T-cell (primary cell): ENCODE data around the gene LDAH. TPM values are rescaled to one million over a fixed set of nuclear protein-coding genes. Genes with fewer than 3 reads are reported as not detected.
"Not testable (repeated sequence)": the region's sequence is repeated elsewhere in the genome, so short reads cannot be mapped to it uniquely, and the experiment has no call there.

ENCODE experiments used
- ATAC-seq, 4 experiments: fragments of 200-7000 bp in 3 of 4; fragments of 150-1000 bp in 1 of 4; cut with Tn5 transposase; replicated peaks in 1 of 4; 1 replicate in 3 of 4; 2 replicates in 1 of 4; pipeline ENCODE4 v1.10.0; 2021; ENCODE audit warnings: moderate library complexity in 3 of 4, mild to moderate bottlenecking in 2 of 4, moderate number of reproducible peaks in 1 of 4
- CTCF ChIA-PET, 2 donors: fragments of 300-600 bp; sonication (Branson Sonifier 250); formaldehyde crosslinking; loops; one replicate each; lab custom pipeline; 2022; ENCODE audit warnings: antibody characterized with exemption in 2 of 2; lab: Charles Lee
- POLR2A ChIA-PET, 2 donors: fragments of 300-600 bp; sonication (Branson Sonifier 250); formaldehyde crosslinking; loops; one replicate each; lab custom pipeline; 2022; ENCODE audit warnings: antibody characterized with exemption in 2 of 2; lab: Charles Lee
- DNase-seq, 35 experiments: peaks; one replicate each; pipeline versions ENCODE4 v3.0.0 to v3.0.0-alpha.2; 2013 to 2023
- H3K27ac ChIP-seq: one replicate; pipeline ENCODE4 v1.5.1; 2013; ENCODE audit warnings: low read length
- H3K27me3 ChIP-seq, 2 experiments: replicated peaks in 1 of 2; 1 replicate in 1 of 2; 2 replicates in 1 of 2; pipeline versions ENCODE4 v1.6.1 to v1.7.0; 2013; ENCODE audit warnings: low read length in 1 of 2, mixed read lengths in 1 of 2; ENCODE audit not compliant: control insufficient read depth in 2 of 2, insufficient read depth in 2 of 2; ENCODE audit errors: extremely low read depth in 1 of 2
- H3K36me3 ChIP-seq, 2 donors: 1 replicate in 1 of 2; 2 replicates in 1 of 2; pipeline versions ENCODE4 v1.6.1 to v1.7.0; 2013; ENCODE audit warnings: low read length in 1 of 2; ENCODE audit not compliant: control insufficient read depth in 2 of 2, insufficient read depth in 1 of 2; ENCODE audit errors: extremely low read depth in 1 of 2
- H3K4me1 ChIP-seq, 2 experiments: 1 replicate in 1 of 2; 2 replicates in 1 of 2; pipeline versions ENCODE4 v1.6.1 to v1.7.0; 2013; ENCODE audit warnings: low read length in 2 of 2, mixed read lengths in 1 of 2; ENCODE audit not compliant: insufficient read depth in 2 of 2, control insufficient read depth in 1 of 2; ENCODE audit errors: extremely low read depth in 1 of 2
- H3K4me3 ChIP-seq, 2 donors: 1 replicate in 1 of 2; 2 replicates in 1 of 2; pipeline versions ENCODE4 v1.5.1 to v1.7.0; 2013; ENCODE audit warnings: mild to moderate bottlenecking in 2 of 2, low read length in 1 of 2, moderate library complexity in 1 of 2; ENCODE audit not compliant: control insufficient read depth in 1 of 2; ENCODE audit errors: extremely low read depth in 1 of 2
- H3K9me3 ChIP-seq: 2 replicates; pipeline ENCODE4 v1.7.0; 2013
- H3K27ac Mint-ChIP-seq, 2 donors: one replicate each; pipeline ENCODE4 v1.8.0; 2020 to 2021; ENCODE audit warnings: mild to moderate bottlenecking in 2 of 2, mixed read lengths in 2 of 2
- H3K27me3 Mint-ChIP-seq, 2 donors: one replicate each; pipeline ENCODE4 v1.8.0; 2021 to 2022; ENCODE audit warnings: mixed read lengths in 2 of 2
- H3K36me3 Mint-ChIP-seq: one replicate; pipeline ENCODE4 v1.8.0; 2021; ENCODE audit warnings: mixed read lengths
- H3K4me1 Mint-ChIP-seq, 3 donors: one replicate each; pipeline ENCODE4 v1.8.0; 2020 to 2022; ENCODE audit warnings: mixed read lengths in 3 of 3, mild to moderate bottlenecking in 1 of 3
- H3K4me3 Mint-ChIP-seq, 3 donors: one replicate each; pipeline ENCODE4 v1.8.0; 2020 to 2022; ENCODE audit warnings: mild to moderate bottlenecking in 3 of 3, mixed read lengths in 3 of 3, moderate library complexity in 3 of 3
- H3K9me3 Mint-ChIP-seq, 3 donors: one replicate each; pipeline ENCODE4 v1.8.0; 2020 to 2022; ENCODE audit warnings: mixed read lengths in 3 of 3
- WGBS: methylation state at CpG from one replicate; pipeline ENCODE4 v1.1.5; 2013; ENCODE audit warnings: missing lambda C conversion rate; ENCODE audit not compliant: insufficient coverage; 5-methylcytosine and 5-hydroxymethylcytosine counted together
- total RNA-seq, 35 experiments: library from RNA in 6 of 35; stranded (reverse) in 6 of 35; fragments of 120-200 nt in 1 of 35; gene quantifications; one replicate each; pipeline versions ENCODE4 v1.2.1 to v1.2.4 and lab custom pipeline; 2013 to 2026

LDAH gene
- total RNA-seq, 5 donors from 2014 or later (not counting 1 experiment from before 2014, with no cell fraction given): 12.3 to 21.2 (median 18.1) TPM

DNA sequence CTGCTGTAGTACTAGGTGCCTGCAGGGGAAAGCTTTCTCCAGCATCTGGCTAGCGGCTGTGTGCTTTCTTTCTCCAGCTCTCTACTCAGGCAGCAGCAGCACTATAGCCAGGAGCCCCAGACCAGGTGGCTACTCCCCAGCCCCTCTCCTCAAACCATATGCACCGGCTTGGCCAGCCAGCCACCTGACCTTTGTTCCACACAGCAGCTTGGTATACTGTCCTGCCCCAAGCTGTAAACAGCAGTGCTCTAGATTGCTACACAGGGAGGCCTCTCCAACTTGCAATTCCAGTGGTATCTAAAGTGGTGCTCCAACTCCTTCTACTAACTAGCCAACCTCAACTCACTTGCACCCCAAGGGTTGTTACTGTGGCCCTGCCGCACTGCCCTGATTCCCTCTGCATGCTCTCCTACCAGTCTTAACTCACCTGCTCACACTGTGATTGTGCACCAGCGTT lies 19.6 kb downstream of the LDAH start:
- no peaks in the 10 kb centered on the region for H3K27me3 ChIP-seq
- POLR2A ChIA-PET: no interaction called here
- no peaks in the 10 kb centered on the region for H3K4me1 ChIP-seq
- DNase-seq (no peak), ATAC-seq (no peak)
- Mint-ChIP-seq H3K27ac (no peak overlapping the region), H3K27me3 (no peaks in the 10 kb centered on the region), H3K36me3 (peaks cover 20% of the 10 kb centered on the region), H3K4me1 (peaks cover 0 to 24% (median 8%) of the 10 kb centered on the region in 3 donors), H3K4me3 (no peak overlapping the region), H3K9me3 (no peaks in the 10 kb centered on the region)
- no peak overlapping the region for H3K27ac ChIP-seq
- 100% methylated on average over 4 of the region's 4 CpGs for WGBS
- H3K36me3 ChIP-seq: no peaks in the 10 kb centered on the region
- no peaks in the 10 kb centered on the region for H3K9me3 ChIP-seq
- CTCF ChIA-PET: no interaction called here
- H3K4me3 ChIP-seq: no peak overlapping the region

DNA sequence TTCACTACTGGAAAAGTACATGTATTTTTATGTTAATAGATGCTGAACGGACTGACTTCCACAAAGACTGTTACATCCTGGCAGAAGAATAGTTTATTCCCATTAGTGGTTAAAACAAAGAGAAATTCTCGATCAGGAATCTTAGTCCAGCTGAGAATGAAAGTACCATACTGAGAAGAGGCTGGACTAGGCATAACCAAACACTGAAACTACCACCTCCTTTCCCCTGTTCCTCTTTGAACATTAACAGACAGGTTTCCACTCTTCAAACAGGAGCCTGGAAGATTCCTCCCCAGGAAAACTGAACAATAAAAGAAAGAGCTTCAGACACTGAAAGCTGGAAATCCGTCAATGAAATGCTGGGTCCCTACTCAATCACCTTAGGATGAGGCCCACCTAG lies 25.8 kb downstream of the LDAH start:
- CTCF ChIA-PET: no interaction called here
- H3K4me1 ChIP-seq: no peaks in the 10 kb centered on the region
- POLR2A ChIA-PET: no interaction called here
- no peak overlapping the region for H3K27ac ChIP-seq
- H3K27me3 ChIP-seq: no peaks in the 10 kb centered on the region
- Mint-ChIP-seq H3K9me3 (peaks cover 0 to 15% (median 11%) of the 10 kb centered on the region in 3 donors), H3K27me3 (no peaks in the 10 kb centered on the region), H3K4me3 (no peak overlapping the region), H3K36me3 (peaks cover 74% of the 10 kb centered on the region), H3K27ac (no peak overlapping the region), H3K4me1 (peaks cover 13 to 35% (median 17%) of the 10 kb centered on the region in 3 donors)
- DNase-seq: no peak
- no peaks in the 10 kb centered on the region for H3K36me3 ChIP-seq
- H3K9me3 ChIP-seq: peaks cover 4% of the 10 kb centered on the region
- WGBS: 75% methylated on average over 2 of the region's 3 CpGs
- no peak for ATAC-seq
- no peak overlapping the region for H3K4me3 ChIP-seq

DNA sequence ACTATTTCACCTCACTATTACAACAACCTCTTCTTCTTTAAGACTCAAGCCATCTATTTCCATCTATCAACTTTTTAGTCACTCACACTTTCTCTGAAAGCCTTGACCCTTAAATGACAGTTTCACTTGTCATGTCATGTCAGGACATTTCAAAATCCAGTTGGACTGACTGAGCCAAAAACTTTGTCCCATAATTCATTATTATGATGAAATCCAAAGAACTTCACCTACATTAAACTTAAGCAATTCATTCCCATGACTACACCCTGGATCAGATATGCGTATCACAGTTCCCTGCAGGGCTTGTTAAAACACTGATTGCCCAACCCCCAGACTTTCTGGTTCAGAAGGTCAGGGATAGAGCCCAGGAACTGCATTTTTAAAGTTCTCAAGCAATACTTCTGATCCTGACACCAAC lies 26.5 kb downstream of the LDAH start:
- ChIA-PET CTCF (no interaction called here), POLR2A (no interaction called here)
- H3K4me1 Mint-ChIP-seq: peaks cover 13 to 35% (median 17%) of the 10 kb centered on the region in 3 donors
- ATAC-seq (no peak), DNase-seq (no peak)
- no peak overlapping the region for H3K27ac Mint-ChIP-seq
- Histone ChIP-seq H3K4me3 (no peak overlapping the region), H3K9me3 (peaks cover 4% of the 10 kb centered on the region), H3K27ac (no peak overlapping the region), H3K36me3 (no peaks in the 10 kb centered on the region), H3K4me1 (no peaks in the 10 kb centered on the region), H3K27me3 (no peaks in the 10 kb centered on the region)
- whole genome bisulfite sequencing: 92% methylated on average over 1 of the region's 1 CpG
- H3K9me3 Mint-ChIP-seq: peaks cover 0 to 15% (median 11%) of the 10 kb centered on the region in 3 donors
- no peak overlapping the region for H3K4me3 Mint-ChIP-seq
- H3K27me3 Mint-ChIP-seq: no peaks in the 10 kb centered on the region
- peaks cover 80% of the 10 kb centered on the region for H3K36me3 Mint-ChIP-seq

DNA sequence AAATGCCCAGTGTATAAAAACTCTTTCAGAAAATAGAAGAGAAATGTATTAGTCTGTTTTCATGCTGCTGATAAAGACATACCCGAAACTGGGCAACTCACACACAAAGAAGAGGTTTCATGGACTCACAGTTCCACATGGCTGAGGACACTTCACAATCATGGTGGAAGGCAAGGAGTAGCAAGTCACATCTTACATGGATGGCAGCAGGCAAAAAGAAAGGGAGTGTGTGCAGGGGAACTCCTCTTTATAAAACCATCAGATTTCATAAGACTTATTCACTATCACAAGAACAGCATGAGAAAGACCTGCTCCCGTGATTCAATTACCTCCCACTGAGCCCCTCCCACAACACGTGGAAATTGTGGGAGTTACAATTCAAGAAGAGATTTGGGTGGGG lies 29.0 kb downstream of the LDAH start:
- H3K27me3 ChIP-seq, H3K27ac Mint-ChIP-seq, ATAC-seq, POLR2A ChIA-PET, H3K9me3 ChIP-seq, H3K4me3 Mint-ChIP-seq, H3K4me1 ChIP-seq, DNase-seq, CTCF ChIA-PET, H3K4me3 ChIP-seq, H3K27me3 Mint-ChIP-seq, H3K27ac ChIP-seq: not testable (repeated sequence)
- WGBS: no CpG with 5 or more reads among the region's 3 CpGs
- H3K36me3 ChIP-seq: peaks cover 0 to 14% of the 10 kb centered on the region in 2 donors
- Mint-ChIP-seq H3K36me3 (peaks cover 88% of the 10 kb centered on the region), H3K4me1 (peaks cover 13 to 37% (median 17%) of the 10 kb centered on the region in 3 donors), H3K9me3 (peaks cover 0 to 15% (median 11%) of the 10 kb centered on the region in 3 donors)

DNA sequence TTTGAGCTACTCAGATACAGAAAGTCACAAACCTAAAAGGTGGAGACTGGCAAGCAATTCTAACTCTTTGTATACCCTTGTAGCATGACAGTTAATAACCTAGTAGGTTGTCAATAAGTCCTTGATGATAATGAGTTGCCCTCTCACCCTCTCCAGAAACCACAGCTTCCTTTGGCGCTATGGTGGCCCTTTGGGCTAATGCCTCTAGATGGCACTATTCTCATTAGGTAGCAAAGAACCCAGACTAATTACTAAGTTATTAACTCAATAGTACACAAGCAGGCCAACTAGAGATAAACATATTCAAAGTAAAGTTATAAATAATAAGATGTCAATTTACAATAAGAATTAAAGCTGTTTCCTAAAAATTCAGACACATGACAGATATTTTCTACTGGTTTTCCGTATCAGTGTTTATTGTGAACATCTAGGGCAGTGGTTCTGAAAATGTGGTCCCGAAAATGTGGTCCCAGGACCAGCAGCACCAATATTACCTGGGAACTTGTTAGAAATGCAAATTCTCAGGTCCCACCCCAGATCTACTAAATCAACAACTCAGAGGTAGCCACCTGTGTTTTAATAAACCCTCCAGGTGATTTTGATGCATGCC lies 41.1 kb downstream of the LDAH start:
- Histone ChIP-seq H3K27ac (no peak overlapping the region), H3K4me3 (no peak overlapping the region), H3K27me3 (no peaks in the 10 kb centered on the region), H3K36me3 (peaks cover 0 to 4% of the 10 kb centered on the region in 2 donors), H3K4me1 (no peaks in the 10 kb centered on the region), H3K9me3 (no peaks in the 10 kb centered on the region)
- 100% methylated on average over 1 of the region's 3 CpGs for WGBS
- peaks cover 0 to 10% (median 0%) of the 10 kb centered on the region in 3 donors for H3K4me1 Mint-ChIP-seq
- peak in 2 of 4 experiments; percentile 27 to 56 for ATAC-seq
- H3K27ac Mint-ChIP-seq: no peak overlapping the region
- peak in 5 of 35 experiments; percentile 0 to 34 (median 5) for DNase-seq
- H3K9me3 Mint-ChIP-seq: no peaks in the 10 kb centered on the region
- H3K4me3 Mint-ChIP-seq: no peak overlapping the region
- CTCF ChIA-PET: interaction anchor here (0.6 to 2.2 kb wide), 4 partner anchors 11 to 181 kb away, joined by 4 to 24 read pairs (median 11); no protein-coding TSS in a partner anchor
- POLR2A ChIA-PET: no interaction called here
- H3K36me3 Mint-ChIP-seq: peaks cover 33% of the 10 kb centered on the region
- no peaks in the 10 kb centered on the region for H3K27me3 Mint-ChIP-seq

DNA sequence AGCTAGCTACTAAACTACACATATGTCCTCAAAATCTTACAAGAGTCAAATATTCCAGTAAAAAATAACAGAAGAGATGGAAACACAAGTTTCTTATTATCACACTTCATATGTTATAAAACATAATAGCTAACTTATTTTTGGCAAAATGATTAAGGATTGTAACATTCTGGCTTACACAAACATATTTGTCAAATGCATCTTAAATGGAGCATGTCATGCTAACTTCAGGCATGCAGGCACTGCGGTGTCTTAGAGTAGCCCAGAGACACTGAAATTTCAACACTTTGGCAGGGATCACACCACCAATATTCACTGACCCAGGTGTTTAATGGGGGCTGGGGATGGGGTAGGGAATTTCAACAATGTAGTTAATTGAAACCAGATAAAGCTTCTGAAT lies 51.6 kb downstream of the LDAH start:
- POLR2A ChIA-PET: interaction anchor here in 1 of 2 donors (0.6 kb wide), 1 partner anchor 471 kb away, joined by 3 read pairs; no protein-coding TSS in a partner anchor
- Mint-ChIP-seq H3K4me1 (peaks cover 0 to 8% (median 0%) of the 10 kb centered on the region in 3 donors), H3K27ac (no peak overlapping the region), H3K27me3 (no peaks in the 10 kb centered on the region), H3K9me3 (no peaks in the 10 kb centered on the region), H3K4me3 (no peak overlapping the region), H3K36me3 (peaks cover 72% of the 10 kb centered on the region)
- Histone ChIP-seq H3K27ac (no peak overlapping the region), H3K4me3 (no peak overlapping the region), H3K36me3 (peaks cover 12 to 17% of the 10 kb centered on the region in 2 donors), H3K9me3 (no peaks in the 10 kb centered on the region), H3K4me1 (no peaks in the 10 kb centered on the region), H3K27me3 (no peaks in the 10 kb centered on the region)
- ATAC-seq (no peak), DNase-seq (no peak)
- WGBS: no CpG with 5 or more reads among the region's 1 CpG
- CTCF ChIA-PET: interaction anchor here (0.6 to 1.0 kb wide), 2 partner anchors 10 to 165 kb away, joined by 3 to 4 read pairs; no protein-coding TSS in a partner anchor
